Mesodermal cell (in vitro differentiated cells): ENCODE results near the gene C16orf95.

Experiments used
- H3K27ac ChIP-seq: 2 replicates; pipeline ENCODE4 v1.7.0; 2013; ENCODE audit warnings: mild to moderate bottlenecking, low read depth, low read length, moderate library complexity; ENCODE audit not compliant: severe bottlenecking
- H3K36me3 ChIP-seq: 2 replicates; pipeline ENCODE4 v1.7.1; 2013; ENCODE audit warnings: mild to moderate bottlenecking, low read length, moderate library complexity; ENCODE audit not compliant: control insufficient read depth, insufficient read depth
- H3K4me1 ChIP-seq: one replicate; pipeline ENCODE4 v1.7.1; 2013; ENCODE audit warnings: mild to moderate bottlenecking, low read length; ENCODE audit not compliant: insufficient read depth, control insufficient read depth, poor library complexity, severe bottlenecking
- H3K4me3 ChIP-seq: 2 replicates; pipeline ENCODE4 v1.7.0; 2013; ENCODE audit warnings: low read length, control low read depth, mild to moderate bottlenecking; ENCODE audit not compliant: insufficient read depth, poor library complexity, severe bottlenecking; ENCODE audit errors: extremely low read depth
- H3K9me3 ChIP-seq: 2 replicates; pipeline ENCODE4 v1.7.1; 2013; ENCODE audit warnings: mild to moderate bottlenecking, low read length, moderate library complexity; ENCODE audit not compliant: control insufficient read depth
- WGBS, 2 experiments: methylation state at CpG; one replicate each; pipeline ENCODE4 v1.1.5; 2013; ENCODE audit warnings: missing lambda C conversion rate in 2 of 2; ENCODE audit not compliant: insufficient coverage in 2 of 2; 5-methylcytosine and 5-hydroxymethylcytosine counted together

C16orf95 gene

DNA sequence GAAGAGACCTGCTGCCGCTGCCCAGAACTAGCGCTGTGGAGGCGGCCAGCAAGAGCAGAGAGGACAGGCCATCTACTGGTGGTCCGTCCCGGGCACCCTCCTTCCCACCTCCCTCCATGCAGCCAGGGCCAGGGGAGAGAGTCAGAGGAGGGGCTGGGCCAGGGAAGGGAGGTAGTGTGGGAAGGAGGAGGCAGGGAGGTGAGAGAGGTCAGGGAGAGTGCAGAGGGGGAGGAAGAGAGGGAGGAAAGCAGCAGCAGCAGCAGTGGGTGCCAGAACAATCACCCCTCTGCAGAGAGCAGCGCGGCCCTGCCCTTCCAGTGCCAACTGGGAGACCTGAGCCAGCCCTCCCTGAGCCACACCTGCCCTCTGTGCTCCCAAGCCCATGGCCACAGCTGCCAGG is 6.6 kb downstream of the C16orf95 start:
- H3K4me3 ChIP-seq, result no peak overlapping the region
- H3K9me3 ChIP-seq, result no peaks in the 10 kb centered on the region
- 92 to 100% methylated on average over 2 to 5 of the region's 7 CpGs for WGBS, 2 experiments
- no peaks in the 10 kb centered on the region for H3K36me3 ChIP-seq
- H3K27ac ChIP-seq, result no peak overlapping the region
- H3K4me1 ChIP-seq, result no peaks in the 10 kb centered on the region

DNA sequence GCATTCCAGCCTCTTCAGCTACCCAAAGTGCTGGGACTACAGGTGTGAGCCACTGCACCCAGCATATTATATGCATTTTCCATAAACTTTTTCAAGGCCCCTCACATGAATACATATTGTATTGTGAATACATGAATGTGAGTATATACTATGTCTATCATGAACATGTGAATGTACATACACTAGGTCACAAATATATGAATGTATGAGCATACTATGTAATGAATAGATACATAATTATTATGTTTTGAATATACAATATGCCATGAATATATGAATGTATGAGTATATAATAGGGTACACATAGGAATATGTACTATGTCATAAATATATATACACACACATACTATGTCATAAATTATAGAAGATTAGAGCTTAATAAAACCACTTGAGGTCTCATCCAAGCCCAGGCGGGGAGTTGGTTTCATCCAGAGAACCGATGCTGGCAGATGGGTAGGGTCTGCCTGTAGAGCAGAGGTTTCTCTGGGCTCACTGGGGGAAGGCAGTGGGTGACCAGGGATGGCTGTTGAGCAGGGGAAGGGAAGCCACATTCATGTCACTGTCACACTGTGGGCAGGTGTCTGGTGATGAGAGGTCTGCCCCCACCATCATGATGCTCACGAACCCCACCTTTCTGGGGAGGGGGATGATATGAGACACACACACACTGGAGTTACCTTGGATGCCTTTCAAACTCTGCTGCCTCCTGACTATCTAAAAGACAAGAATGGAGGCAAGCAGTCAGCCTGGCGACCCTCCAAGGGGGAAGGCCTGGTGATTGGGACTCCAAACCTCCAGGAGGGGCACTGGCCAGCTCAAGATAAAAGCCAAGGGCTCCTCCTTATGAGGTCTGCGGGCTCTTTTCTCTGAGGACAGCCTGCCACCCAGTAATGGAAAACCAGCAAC is 7.3 kb downstream of the C16orf95 start:
- 95 to 100% methylated on average over 3 to 4 of the region's 5 CpGs for WGBS, 2 experiments
- Histone ChIP-seq H3K36me3 (no peaks in the 10 kb centered on the region), H3K27ac (no peak overlapping the region), H3K4me1 (no peaks in the 10 kb centered on the region), H3K9me3 (no peaks in the 10 kb centered on the region), H3K4me3 (no peak overlapping the region)

DNA sequence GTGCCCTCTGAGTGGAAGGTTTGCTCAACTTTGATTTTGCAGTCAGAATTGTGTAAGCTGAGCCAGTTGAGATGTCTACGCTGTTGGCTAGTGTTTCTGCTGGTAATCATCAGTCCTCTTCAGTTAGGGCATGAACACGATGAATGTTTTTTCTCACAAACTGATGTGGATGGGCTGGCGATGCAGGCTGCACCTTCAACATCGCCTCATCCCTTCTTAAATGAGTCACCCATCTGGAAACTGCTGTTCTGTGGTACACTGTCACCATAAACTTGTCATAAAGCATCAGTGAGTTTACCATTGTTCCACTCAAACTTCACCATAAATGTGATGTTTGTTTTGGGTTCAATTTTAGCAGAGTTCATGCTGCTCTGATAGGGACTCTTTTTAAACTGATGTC is 8.4 kb downstream of the C16orf95 start:
- Histone ChIP-seq H3K36me3 (no peaks in the 10 kb centered on the region), H3K27ac (no peak overlapping the region), H3K4me1 (no peaks in the 10 kb centered on the region), H3K9me3 (no peaks in the 10 kb centered on the region), H3K4me3 (no peak overlapping the region)
- WGBS, 2 experiments, result 93 to 100% methylated on average over 4 of the region's 4 CpGs

GRCh38 chr16:87306516-87306915 is 10.7 kb downstream of the C16orf95 start:
- peaks cover 3% of the 10 kb centered on the region for H3K4me1 ChIP-seq
- 100% methylated on average over 2 of the region's 3 CpGs for WGBS, 2 experiments
- no peak overlapping the region for H3K27ac ChIP-seq
- peaks cover 2% of the 10 kb centered on the region for H3K36me3 ChIP-seq
- no peak overlapping the region for H3K4me3 ChIP-seq
- no peaks in the 10 kb centered on the region for H3K9me3 ChIP-seq

- peaks cover 3% of the 10 kb centered on the region for H3K4me1 ChIP-seq
- H3K4me3 ChIP-seq, result no peak overlapping the region
- no peak overlapping the region for H3K27ac ChIP-seq
- 58 to 67% methylated on average over 23 to 27 of the region's 30 CpGs for WGBS, 2 experiments
- no peaks in the 10 kb centered on the region for H3K9me3 ChIP-seq
- peaks cover 2% of the 10 kb centered on the region for H3K36me3 ChIP-seq
Observed at GRCh38 chr16:87305505-87306391, 11.4 kb downstream of the C16orf95 start.

- H3K9me3 ChIP-seq, result no peaks in the 10 kb centered on the region
- H3K4me3 ChIP-seq, result no peak overlapping the region
- no peak overlapping the region for H3K27ac ChIP-seq
- peaks cover 2% of the 10 kb centered on the region for H3K36me3 ChIP-seq
- H3K4me1 ChIP-seq, result peaks cover 3% of the 10 kb centered on the region
- 85 to 90% methylated on average over 7 to 9 of the region's 10 CpGs for WGBS, 2 experiments
Observed at GRCh38 chr16:87304951-87305350, 12.2 kb downstream of the C16orf95 start.

DNA sequence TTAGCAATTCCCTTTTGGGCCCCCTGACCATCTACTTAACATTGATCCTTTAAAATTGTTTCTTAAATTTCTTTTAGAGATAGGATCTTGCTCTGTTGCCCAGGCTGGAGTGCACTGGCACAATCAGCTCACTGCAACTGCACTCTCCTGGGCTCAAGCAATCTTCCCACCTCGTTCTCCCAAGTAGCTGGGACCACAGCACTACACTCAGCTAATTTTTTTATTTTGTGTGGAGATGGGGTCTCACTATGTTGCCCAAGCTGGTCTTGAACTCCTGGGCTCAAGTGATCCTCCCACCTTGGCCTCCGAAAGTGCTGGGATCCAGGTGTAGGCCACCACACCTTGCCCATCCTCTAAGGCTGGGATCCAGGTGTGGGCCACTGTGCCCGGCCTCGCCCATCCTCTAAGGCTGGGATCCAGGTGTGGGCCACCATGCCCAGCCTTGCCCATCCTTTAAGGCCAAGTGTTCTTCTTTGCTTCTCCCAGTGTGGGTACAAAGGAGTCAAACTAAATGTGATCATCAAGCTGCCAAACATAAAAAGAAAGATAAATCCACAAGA is 13.2 kb downstream of the C16orf95 start:
- Histone ChIP-seq H3K4me1 (peaks cover 3% of the 10 kb centered on the region), H3K9me3 (no peaks in the 10 kb centered on the region), H3K27ac (no peak overlapping the region), H3K4me3 (no peak overlapping the region), H3K36me3 (peaks cover 2% of the 10 kb centered on the region)
- WGBS, 2 experiments, result 87% methylated on average over 3 of the region's 4 CpGs; no CpG with 5 or more reads in 1 of the 2 experiments

- Histone ChIP-seq H3K9me3 (no peaks in the 10 kb centered on the region), H3K4me3 (no peak overlapping the region), H3K4me1 (peaks cover 3% of the 10 kb centered on the region), H3K27ac (no peak overlapping the region), H3K36me3 (peaks cover 2% of the 10 kb centered on the region)
- 93 to 94% methylated on average over 3 to 5 of the region's 7 CpGs for WGBS, 2 experiments
Observed at GRCh38 chr16:87303431-87303930, 13.7 kb downstream of the C16orf95 start.

- Histone ChIP-seq H3K36me3 (peaks cover 2% of the 10 kb centered on the region), H3K4me3 (no peak overlapping the region), H3K4me1 (peaks cover 3% of the 10 kb centered on the region), H3K27ac (no peak overlapping the region), H3K9me3 (no peaks in the 10 kb centered on the region)
- WGBS, 2 experiments, result 83 to 91% methylated on average over 9 to 11 of the region's 13 CpGs
Observed at GRCh38 chr16:87298857-87299465, 18.2 kb downstream of the C16orf95 start.
